Suppressor macrophage (primary cell): ENCODE measurements around the gene ZNF777.
"Not testable (repeated sequence)": the region's sequence is repeated elsewhere in the genome, so short reads cannot be mapped to it uniquely, and the experiment has no call there.

ENCODE experiments used
- DNase-seq, 4 experiments: peaks; one replicate each; pipeline ENCODE4 v3.0.0-alpha.2; 2020 to 2022

Gene ZNF777

DNA sequence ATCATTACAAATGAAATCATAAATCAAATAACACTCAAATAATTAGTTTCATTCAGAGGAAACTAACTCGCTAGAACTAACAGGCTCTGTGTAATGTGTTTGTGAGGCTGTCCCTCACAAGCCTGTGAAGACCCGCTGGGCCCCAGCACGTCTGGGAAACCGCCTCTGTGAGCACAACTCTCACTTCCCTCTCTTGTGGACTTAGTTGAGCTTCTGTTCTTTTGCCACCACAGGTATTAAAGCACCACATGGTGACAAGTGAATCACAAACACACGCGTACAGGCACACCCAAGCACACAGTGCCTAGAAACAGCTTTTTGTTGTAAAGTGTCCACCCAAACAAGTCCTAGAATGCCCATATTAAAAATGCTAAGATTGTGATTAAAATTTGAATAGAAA lies 51.0 kb downstream of the ZNF777 start:
- DNase-seq = no peak

DNA sequence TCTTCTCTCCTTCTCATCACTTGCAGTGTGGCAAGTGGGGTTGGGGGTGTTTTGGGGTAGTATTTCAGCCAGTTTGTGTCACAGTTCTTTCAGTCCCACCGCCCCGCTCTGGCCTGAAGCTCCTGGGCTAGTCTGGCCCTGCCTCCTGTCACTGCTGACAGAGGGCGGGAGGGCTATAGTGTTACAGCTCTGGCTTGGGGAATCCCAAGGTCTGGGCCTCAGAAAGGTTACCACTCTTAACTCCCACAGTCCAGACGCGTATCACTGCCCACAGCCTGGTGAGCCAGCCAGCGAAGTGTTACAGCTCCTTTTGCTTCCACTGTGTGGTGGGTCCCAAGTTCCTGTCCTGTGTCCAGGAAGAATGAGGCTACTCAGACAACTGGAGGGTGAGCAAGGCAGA lies 56.0 kb downstream of the ZNF777 start:
- no peak for DNase-seq

DNA sequence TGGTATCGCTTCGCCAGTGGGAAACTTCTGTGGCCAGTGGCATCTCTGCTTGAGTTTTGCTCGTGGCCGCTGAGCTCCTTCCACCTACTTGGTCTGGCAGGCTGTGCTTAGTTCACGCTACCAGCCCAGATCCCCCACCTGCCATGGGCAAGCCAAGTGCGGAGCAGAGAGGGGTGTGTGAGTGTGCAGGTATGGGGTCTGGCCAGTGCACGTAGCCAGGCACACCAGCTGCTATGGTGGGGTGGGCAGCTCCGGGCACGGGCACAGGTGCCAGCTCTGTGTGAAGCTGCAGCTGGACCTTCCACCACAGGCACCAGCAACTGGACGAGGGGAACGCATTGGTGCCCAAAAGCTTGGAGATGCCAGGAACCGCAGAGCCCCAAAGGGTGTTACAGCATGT lies 56.5 kb downstream of the ZNF777 start:
- no peak for DNase-seq

DNA sequence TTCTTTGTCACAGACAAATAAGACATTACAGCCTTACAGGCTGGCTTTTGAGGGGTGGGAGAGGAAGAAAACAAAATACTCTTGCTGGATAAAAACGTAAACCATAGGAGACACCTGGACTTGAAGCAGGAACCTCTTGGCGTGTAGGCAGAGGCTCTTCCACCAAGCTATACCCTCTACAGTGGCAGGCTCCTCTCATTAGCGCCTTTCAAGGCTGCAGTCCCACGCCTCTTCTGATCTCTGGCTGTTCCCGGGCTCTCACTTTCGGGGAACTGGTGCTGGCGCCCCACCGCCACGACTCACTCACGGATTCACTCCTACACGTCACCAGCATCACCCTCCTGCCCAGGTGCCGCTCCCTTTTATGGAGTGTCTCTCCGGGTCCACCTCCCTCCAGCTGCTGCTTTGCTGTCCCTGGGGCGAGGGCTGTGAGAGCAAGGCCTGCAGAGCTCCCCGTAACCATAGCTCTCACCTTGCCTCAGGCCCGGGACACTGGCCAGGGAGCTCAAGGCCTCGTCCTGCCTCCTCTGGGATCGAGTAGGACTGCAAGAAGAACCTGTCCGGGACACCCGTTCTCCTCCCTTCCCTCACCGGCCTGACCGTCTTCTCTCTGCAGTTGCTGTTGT lies 62.6 kb downstream of the ZNF777 start:
- DNase-seq = no peak

DNA sequence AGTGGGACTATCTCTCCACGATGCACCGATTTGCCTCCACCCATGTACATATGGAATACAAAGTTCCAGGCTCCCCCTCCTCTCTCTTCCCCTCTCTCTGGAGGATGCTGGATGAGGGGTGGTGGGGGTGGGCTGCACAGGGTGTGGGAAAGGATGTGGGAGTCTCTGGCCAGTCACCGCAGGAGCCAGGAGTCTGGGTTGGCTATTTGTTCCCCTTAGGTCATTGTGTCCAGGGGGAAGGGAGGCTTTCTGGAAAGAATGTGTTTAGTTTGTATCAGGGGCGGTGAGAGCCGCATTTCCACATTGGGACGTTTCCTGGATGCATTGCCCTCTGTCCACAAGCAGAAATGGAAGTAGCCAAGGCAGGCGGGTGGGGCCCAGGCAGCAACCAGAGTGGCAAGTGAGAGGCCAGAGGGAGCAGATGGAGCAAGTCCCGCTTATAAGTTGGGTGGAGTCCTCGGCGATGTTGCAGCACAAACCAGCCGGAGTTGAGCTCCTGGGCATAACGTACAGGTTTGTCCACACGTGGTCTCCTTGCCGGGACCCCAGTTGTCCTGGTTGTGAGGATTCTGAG lies 63.3 kb downstream of the ZNF777 start:
- no peak for DNase-seq

DNA sequence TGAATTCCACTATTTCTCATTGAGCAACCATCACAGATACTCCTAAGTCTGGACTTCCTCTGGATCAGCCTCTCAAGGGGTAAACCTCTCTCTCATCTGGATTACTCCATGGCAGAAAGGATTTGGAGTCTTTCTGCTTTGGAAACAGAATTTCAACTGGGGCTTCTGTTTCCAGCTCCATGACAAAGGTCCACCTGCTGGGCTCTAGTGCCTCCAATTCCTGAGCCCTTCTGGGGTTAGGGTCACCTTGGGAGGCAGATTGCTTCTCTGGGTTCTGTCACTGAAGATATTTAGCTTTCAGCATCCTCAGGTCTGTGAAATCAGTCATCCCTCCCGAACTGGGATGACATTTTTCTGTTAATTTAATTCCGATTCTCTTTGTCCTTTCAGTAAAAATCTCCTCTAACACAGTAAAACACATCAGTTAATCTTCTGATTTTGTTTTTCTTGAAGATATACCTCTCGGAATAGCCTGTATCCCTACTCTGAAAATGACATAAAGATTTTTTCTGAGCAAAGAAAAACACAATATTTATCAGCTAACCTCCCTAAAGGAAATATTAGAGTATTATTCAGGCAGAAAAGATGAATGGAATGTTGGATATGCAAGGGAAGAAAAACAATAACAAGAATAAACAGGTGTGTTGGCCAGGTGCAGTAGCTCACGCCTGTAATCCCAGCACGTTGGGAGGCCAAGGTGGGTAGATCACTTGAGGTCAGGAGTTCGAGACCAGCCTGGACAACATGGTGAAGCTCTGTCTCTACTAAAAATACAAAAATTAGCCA lies 72.1 kb downstream of the ZNF777 start:
- not testable (repeated sequence) for DNase-seq

DNA sequence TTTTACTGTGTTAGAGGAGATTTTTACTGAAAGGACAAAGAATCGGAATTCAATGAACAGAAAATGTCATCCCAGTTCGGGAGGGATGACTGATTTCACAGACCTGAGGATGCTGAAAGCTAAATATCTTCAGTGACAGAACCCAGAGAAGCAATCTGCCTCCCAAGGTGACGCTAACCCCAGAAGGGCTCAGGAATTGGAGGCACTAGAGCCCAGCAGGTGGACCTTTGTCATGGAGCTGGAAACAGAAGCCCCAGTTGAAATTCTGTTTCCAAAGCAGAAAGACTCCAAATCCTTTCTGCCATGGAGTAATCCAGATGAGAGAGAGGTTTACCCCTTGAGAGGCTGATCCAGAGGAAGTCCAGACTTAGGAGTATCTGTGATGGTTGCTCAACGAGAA lies 74.3 kb downstream of the ZNF777 start:
- DNase-seq = not testable (repeated sequence)

DNA sequence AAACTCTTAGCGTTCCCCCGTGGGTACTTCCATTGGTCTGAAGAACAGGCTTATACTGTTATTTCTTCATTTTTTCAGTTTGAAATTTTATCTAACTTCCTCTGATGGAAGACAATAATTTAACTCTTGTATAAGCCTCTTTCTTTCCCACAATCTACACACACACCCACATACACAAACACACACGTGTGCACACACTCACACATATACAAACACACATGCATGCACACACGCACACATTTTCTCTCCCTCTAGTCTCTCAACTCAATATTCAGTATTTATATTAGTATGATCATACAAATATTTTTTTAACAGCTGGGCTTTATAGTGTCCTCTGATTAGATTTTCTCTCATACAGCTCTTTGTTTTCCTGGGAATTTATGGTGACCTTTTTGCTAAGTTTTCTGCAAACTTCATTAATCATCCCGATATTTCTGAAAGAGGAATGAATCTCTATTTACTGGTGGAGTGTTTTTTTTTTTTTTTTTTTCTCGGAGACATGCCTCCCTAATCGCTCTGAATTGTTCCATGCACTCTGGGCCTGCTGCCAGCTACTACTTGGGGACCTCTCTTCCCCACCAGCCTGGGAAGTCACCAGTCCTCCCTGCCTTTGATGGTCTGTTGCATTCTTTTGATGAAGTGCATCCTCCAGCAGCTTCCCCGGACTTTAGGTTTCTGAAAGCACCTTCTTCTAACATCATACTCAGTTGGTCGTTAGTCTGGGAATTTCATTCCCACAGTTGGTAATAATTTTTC lies 75.5 kb downstream of the ZNF777 start:
- DNase-seq = no peak
